Chondrocyte (in vitro differentiated cells): ENCODE measurements around the gene URB1. TPM values are rescaled to one million over a fixed set of nuclear protein-coding genes. Genes with fewer than 3 reads are reported as not detected.

Experiments
- DNase-seq: peaks from one replicate; pipeline ENCODE4 v3.0.0; 2021; ENCODE audit warnings: mixed read lengths, low spot score
- H3K27ac Mint-ChIP-seq: one replicate; pipeline ENCODE4 v1.8.0; 2021; ENCODE audit warnings: mild to moderate bottlenecking, moderate library complexity, mixed read lengths; ENCODE audit not compliant: unreplicated experiment
- H3K27me3 Mint-ChIP-seq: 2 replicates; pipeline ENCODE4 v1.8.0; 2021; ENCODE audit warnings: low read depth, mixed read lengths
- H3K36me3 Mint-ChIP-seq: 2 replicates; pipeline ENCODE4 v1.8.0; 2021; ENCODE audit warnings: low read depth, mixed read lengths
- H3K4me1 Mint-ChIP-seq: 2 replicates; pipeline ENCODE4 v1.8.0; 2021; ENCODE audit warnings: low read depth, mild to moderate bottlenecking, mixed read lengths
- H3K4me3 Mint-ChIP-seq: one replicate; pipeline ENCODE4 v1.8.0; 2021; ENCODE audit warnings: mild to moderate bottlenecking, moderate library complexity, mixed read lengths; ENCODE audit not compliant: unreplicated experiment
- H3K9me3 Mint-ChIP-seq: 2 replicates; pipeline ENCODE4 v1.8.0; 2021; ENCODE audit warnings: low read depth, mixed read lengths
- total RNA-seq: library from RNA; stranded (reverse); gene quantifications from 3 replicates; pipeline ENCODE4 v1.2.1, GENCODE V29; 2021
- TF ChIP-seq, protein P1 (sequence below): fragments of 200-600 bp; sonication (generic); IDR thresholded peaks from 2 replicates; pipeline ENCODE4 v1.5.0; 2021; ENCODE audit warnings: antibody characterized with exemption, mild to moderate bottlenecking, moderate library complexity

Gene URB1
- total RNA-seq, 1 donor from 2014 or later, result 15.1 TPM

- Mint-ChIP-seq H3K36me3 (peaks cover 16% of the 10 kb centered on the region), H3K9me3 (no peaks in the 10 kb centered on the region), H3K4me1 (no peaks in the 10 kb centered on the region), H3K4me3 (no peak overlapping the region), H3K27me3 (no peaks in the 10 kb centered on the region), H3K27ac (no peak overlapping the region)
- TF ChIP-seq, protein P1, sequence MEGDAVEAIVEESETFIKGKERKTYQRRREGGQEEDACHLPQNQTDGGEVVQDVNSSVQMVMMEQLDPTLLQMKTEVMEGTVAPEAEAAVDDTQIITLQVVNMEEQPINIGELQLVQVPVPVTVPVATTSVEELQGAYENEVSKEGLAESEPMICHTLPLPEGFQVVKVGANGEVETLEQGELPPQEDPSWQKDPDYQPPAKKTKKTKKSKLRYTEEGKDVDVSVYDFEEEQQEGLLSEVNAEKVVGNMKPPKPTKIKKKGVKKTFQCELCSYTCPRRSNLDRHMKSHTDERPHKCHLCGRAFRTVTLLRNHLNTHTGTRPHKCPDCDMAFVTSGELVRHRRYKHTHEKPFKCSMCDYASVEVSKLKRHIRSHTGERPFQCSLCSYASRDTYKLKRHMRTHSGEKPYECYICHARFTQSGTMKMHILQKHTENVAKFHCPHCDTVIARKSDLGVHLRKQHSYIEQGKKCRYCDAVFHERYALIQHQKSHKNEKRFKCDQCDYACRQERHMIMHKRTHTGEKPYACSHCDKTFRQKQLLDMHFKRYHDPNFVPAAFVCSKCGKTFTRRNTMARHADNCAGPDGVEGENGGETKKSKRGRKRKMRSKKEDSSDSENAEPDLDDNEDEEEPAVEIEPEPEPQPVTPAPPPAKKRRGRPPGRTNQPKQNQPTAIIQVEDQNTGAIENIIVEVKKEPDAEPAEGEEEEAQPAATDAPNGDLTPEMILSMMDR, result no peak
- no peak for DNase-seq
These were observed 84.1 kb downstream of the URB1 start for GRCh38 chr21:32308696-32309095.

- Mint-ChIP-seq H3K9me3 (no peaks in the 10 kb centered on the region), H3K36me3 (peaks cover 16% of the 10 kb centered on the region), H3K4me1 (no peaks in the 10 kb centered on the region), H3K27me3 (no peaks in the 10 kb centered on the region), H3K27ac (no peak overlapping the region), H3K4me3 (no peak overlapping the region)
- no peak for DNase-seq
- TF ChIP-seq, protein P1, result no peak
These were observed 85.1 kb downstream of the URB1 start for GRCh38 chr21:32307706-32308105.

GRCh38 chr21:32306021-32306780, 86.6 kb downstream of the URB1 start:
- H3K27me3 Mint-ChIP-seq, result no peaks in the 10 kb centered on the region
- no peaks in the 10 kb centered on the region for H3K4me1 Mint-ChIP-seq
- no peaks in the 10 kb centered on the region for H3K9me3 Mint-ChIP-seq
- TF ChIP-seq, protein P1, result peak; percentile 45
- peaks cover 12% of the 10 kb centered on the region for H3K36me3 Mint-ChIP-seq
- DNase-seq, result no peak
- H3K27ac Mint-ChIP-seq, result no peak overlapping the region
- H3K4me3 Mint-ChIP-seq, result no peak overlapping the region

GRCh38 chr21:32304998-32305397, 87.8 kb downstream of the URB1 start:
- H3K4me1 Mint-ChIP-seq, result no peaks in the 10 kb centered on the region
- H3K27ac Mint-ChIP-seq, result no peak overlapping the region
- no peak for DNase-seq
- H3K9me3 Mint-ChIP-seq, result no peaks in the 10 kb centered on the region
- no peaks in the 10 kb centered on the region for H3K27me3 Mint-ChIP-seq
- TF ChIP-seq, protein P1, result no peak
- peaks cover 12% of the 10 kb centered on the region for H3K36me3 Mint-ChIP-seq
- H3K4me3 Mint-ChIP-seq, result no peak overlapping the region

DNA sequence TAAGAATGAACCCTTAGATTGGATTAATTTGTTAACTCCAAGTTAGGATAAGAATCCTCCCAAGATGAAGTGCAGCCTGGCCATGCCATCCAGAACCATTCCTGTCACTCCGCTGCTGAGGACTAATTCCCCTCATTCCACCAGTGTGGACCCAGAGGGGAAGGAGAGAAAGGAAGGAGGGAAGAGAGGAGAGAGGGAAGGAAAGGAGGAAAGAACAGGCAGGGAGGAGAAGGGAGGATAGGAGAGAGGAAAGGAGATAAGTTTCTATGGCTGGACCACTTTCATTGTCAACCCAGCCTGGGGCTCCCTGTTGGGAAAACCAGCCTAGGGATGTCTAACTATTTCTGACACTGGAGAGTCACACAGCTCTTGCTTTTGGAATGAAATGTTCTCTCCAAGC, 89.4 kb downstream of the URB1 start:
- no peak overlapping the region for H3K4me3 Mint-ChIP-seq
- TF ChIP-seq, protein P1, result no peak
- no peaks in the 10 kb centered on the region for H3K27me3 Mint-ChIP-seq
- no peaks in the 10 kb centered on the region for H3K9me3 Mint-ChIP-seq
- no peak overlapping the region for H3K27ac Mint-ChIP-seq
- no peak for DNase-seq
- H3K4me1 Mint-ChIP-seq, result no peaks in the 10 kb centered on the region
- peaks cover 12% of the 10 kb centered on the region for H3K36me3 Mint-ChIP-seq
